Neuronal stem cell (in vitro differentiated cells): Measurements from ENCODE around the gene LRRC53.

Experiments used
- DNase-seq: peaks from one replicate; pipeline ENCODE4 v3.0.0-alpha.2; 2013; ENCODE audit warnings: low spot score
- H2AFZ ChIP-seq: one replicate; pipeline ENCODE4 v1.6.1; 2013; ENCODE audit warnings: mild to moderate bottlenecking, low read length, inconsistent platforms
- H2AK5ac ChIP-seq: 2 replicates; pipeline ENCODE4 v1.6.1; 2013; ENCODE audit warnings: low read depth, mild to moderate bottlenecking, inconsistent platforms, low read length, moderate library complexity, mixed read lengths
- H2BK120ac ChIP-seq: 2 replicates; pipeline ENCODE4 v1.6.1; 2013; ENCODE audit warnings: low read depth, mild to moderate bottlenecking, inconsistent platforms, low read length, moderate library complexity, mixed read lengths
- H2BK12ac ChIP-seq: one replicate; pipeline ENCODE4 v1.6.1; 2013; ENCODE audit warnings: low read length, inconsistent platforms
- H2BK15ac ChIP-seq: 2 replicates; pipeline ENCODE4 v1.6.1; 2013; ENCODE audit warnings: mild to moderate bottlenecking, low read length, inconsistent platforms, mixed read lengths
- H2BK5ac ChIP-seq: one replicate; pipeline ENCODE4 v1.6.1; 2013; ENCODE audit warnings: inconsistent platforms, mild to moderate bottlenecking, low read length, moderate library complexity
- H3K14ac ChIP-seq: one replicate; pipeline ENCODE4 v1.6.1; 2013; ENCODE audit warnings: low read length, inconsistent platforms
- H3K18ac ChIP-seq: 2 replicates; pipeline ENCODE4 v1.6.1; 2013; ENCODE audit warnings: low read length, inconsistent platforms
- H3K23ac ChIP-seq: 2 replicates; pipeline ENCODE4 v1.6.1; 2013; ENCODE audit warnings: low read depth, mild to moderate bottlenecking, mixed read lengths, low read length, inconsistent platforms; ENCODE audit not compliant: poor library complexity
- H3K27ac ChIP-seq: replicated peaks from 3 replicates; pipeline ENCODE4 v1.5.1; 2013; ENCODE audit warnings: low read length, inconsistent platforms
- H3K27me3 ChIP-seq, 3 experiments: 2 replicates each; pipeline ENCODE4 v1.6.1; 2013; ENCODE audit warnings: low read length in 3 of 3, mild to moderate bottlenecking in 2 of 3, inconsistent platforms in 1 of 3, low read depth in 1 of 3, mixed read lengths in 1 of 3, moderate library complexity in 1 of 3; ENCODE audit not compliant: control insufficient read depth in 3 of 3, insufficient read depth in 3 of 3
- H3K36me3 ChIP-seq, 2 donors: replicated peaks in 1 of 2; 2 replicates each; pipeline ENCODE4 v1.6.1; 2013; ENCODE audit warnings: low read length in 2 of 2; ENCODE audit not compliant: control insufficient read depth in 2 of 2, insufficient read depth in 2 of 2
- H3K4ac ChIP-seq: 2 replicates; pipeline ENCODE4 v1.6.1; 2013; ENCODE audit warnings: inconsistent platforms, mild to moderate bottlenecking, low read length, moderate library complexity
- H3K4me1 ChIP-seq, 2 donors: 1 replicate in 1 of 2; 2 replicates in 1 of 2; pipeline ENCODE4 v1.6.1; 2013; ENCODE audit warnings: low read length in 2 of 2, low read depth in 1 of 2; ENCODE audit not compliant: control insufficient read depth in 2 of 2, insufficient read depth in 1 of 2
- H3K4me2 ChIP-seq: one replicate; pipeline ENCODE4 v1.6.1; 2013; ENCODE audit warnings: mild to moderate bottlenecking, low read length, inconsistent platforms; ENCODE audit not compliant: insufficient read depth, poor library complexity, severe bottlenecking
- H3K4me3 ChIP-seq, 2 donors: 2 replicates each; pipeline ENCODE4 v1.5.1; 2013; ENCODE audit warnings: low read length in 2 of 2, mild to moderate bottlenecking in 2 of 2, inconsistent platforms in 1 of 2, moderate library complexity in 1 of 2
- H3K79me1 ChIP-seq: one replicate; pipeline ENCODE4 v1.6.1; 2013; ENCODE audit warnings: low read depth, mild to moderate bottlenecking, inconsistent platforms, low read length, moderate library complexity
- H3K9ac ChIP-seq: one replicate; pipeline ENCODE4 v1.6.1; 2013; ENCODE audit warnings: mild to moderate bottlenecking, low read depth, low read length, inconsistent platforms; ENCODE audit not compliant: poor library complexity
- H3K9me3 ChIP-seq, 2 donors: replicated peaks in 1 of 2; 2 replicates each; pipeline versions ENCODE3 to v1.6.1; 2013; ENCODE audit warnings: low read length in 2 of 2, mild to moderate bottlenecking in 2 of 2, inconsistent platforms in 1 of 2, low read depth in 1 of 2, mixed read lengths in 1 of 2, moderate library complexity in 1 of 2; ENCODE audit not compliant: control insufficient read depth in 2 of 2, insufficient read depth in 1 of 2
- H4K8ac ChIP-seq: one replicate; pipeline ENCODE4 v1.6.1; 2013; ENCODE audit warnings: low read depth, mild to moderate bottlenecking, inconsistent platforms, low read length, moderate library complexity
- H4K91ac ChIP-seq: one replicate; pipeline ENCODE4 v1.6.1; 2013; ENCODE audit warnings: low read length, low read depth, mild to moderate bottlenecking, inconsistent platforms; ENCODE audit not compliant: poor library complexity
- WGBS, 2 donors: extraction: QIAGEN DNeasy Blood & Tissue Kit; methylation state at CpG; one replicate each; pipeline ENCODE4 v1.1.7; 2013; ENCODE audit warnings: missing lambda C conversion rate in 2 of 2, mixed read lengths in 1 of 2; ENCODE audit not compliant: insufficient read length in 2 of 2, insufficient replicate concordance in 1 of 2; ENCODE audit errors: extremely low coverage in 2 of 2; 5-methylcytosine and 5-hydroxymethylcytosine counted together

LRRC53 gene

GRCh38 chr1:74455390-74455789, 57.0 kb downstream of the LRRC53 start:
- no peak overlapping the region for H3K9ac ChIP-seq
- H2BK120ac ChIP-seq = no peak overlapping the region
- no peak overlapping the region for H3K27ac ChIP-seq
- no peak overlapping the region for H3K18ac ChIP-seq
- no peak for DNase-seq
- H4K91ac ChIP-seq = no peak overlapping the region
- H3K4me3 ChIP-seq = no peak overlapping the region
- no peak overlapping the region for H2BK12ac ChIP-seq
- H2BK5ac ChIP-seq = no peak overlapping the region
- peaks cover 0 to 2% of the 10 kb centered on the region in 2 donors for H3K4me1 ChIP-seq
- H3K4me2 ChIP-seq = no peak overlapping the region
- H3K36me3 ChIP-seq = no peaks in the 10 kb centered on the region
- H3K9me3 ChIP-seq = no peaks in the 10 kb centered on the region
- H2AFZ ChIP-seq = no peak overlapping the region
- H3K27me3 ChIP-seq = no peaks in the 10 kb centered on the region
- H3K79me1 ChIP-seq = no peaks in the 10 kb centered on the region
- H4K8ac ChIP-seq = no peak overlapping the region
- H2BK15ac ChIP-seq = no peak overlapping the region
- H3K4ac ChIP-seq = no peak overlapping the region
- no peak overlapping the region for H3K14ac ChIP-seq
- no peak overlapping the region for H3K23ac ChIP-seq
- H2AK5ac ChIP-seq = no peak overlapping the region

GRCh38 chr1:74453277-74453676, 59.1 kb downstream of the LRRC53 start:
- H3K9ac ChIP-seq = no peak overlapping the region
- no peak overlapping the region for H3K14ac ChIP-seq
- no peak overlapping the region for H2BK12ac ChIP-seq
- H3K23ac ChIP-seq = no peak overlapping the region
- no peak overlapping the region for H2AFZ ChIP-seq
- no peak overlapping the region for H4K91ac ChIP-seq
- peaks cover 0 to 2% of the 10 kb centered on the region in 2 donors for H3K4me1 ChIP-seq
- H2AK5ac ChIP-seq = no peak overlapping the region
- no peaks in the 10 kb centered on the region for H3K27me3 ChIP-seq
- no peak overlapping the region for H4K8ac ChIP-seq
- no peaks in the 10 kb centered on the region for H3K79me1 ChIP-seq
- no peak overlapping the region for H2BK5ac ChIP-seq
- no peak overlapping the region for H2BK120ac ChIP-seq
- no peak overlapping the region for H3K27ac ChIP-seq
- H3K4me2 ChIP-seq = no peak overlapping the region
- no peaks in the 10 kb centered on the region for H3K36me3 ChIP-seq
- no peak overlapping the region for H2BK15ac ChIP-seq
- H3K4ac ChIP-seq = no peak overlapping the region
- H3K18ac ChIP-seq = no peak overlapping the region
- H3K4me3 ChIP-seq = no peak overlapping the region
- no peaks in the 10 kb centered on the region for H3K9me3 ChIP-seq
- no CpG with 5 or more reads among the region's 2 CpGs for WGBS, 2 donors
- no peak for DNase-seq

- H3K14ac ChIP-seq = no peak overlapping the region
- H3K4me3 ChIP-seq = no peak overlapping the region
- WGBS, 2 donors = no CpG with 5 or more reads among the region's 1 CpG
- no peak for DNase-seq
- H3K9me3 ChIP-seq = no peaks in the 10 kb centered on the region
- H2AFZ ChIP-seq = no peak overlapping the region
- H3K27me3 ChIP-seq = no peaks in the 10 kb centered on the region
- no peak overlapping the region for H2BK12ac ChIP-seq
- H3K79me1 ChIP-seq = no peaks in the 10 kb centered on the region
- H3K4me2 ChIP-seq = no peak overlapping the region
- no peak overlapping the region for H3K23ac ChIP-seq
- no peak overlapping the region for H3K18ac ChIP-seq
- H3K36me3 ChIP-seq = no peaks in the 10 kb centered on the region
- H3K9ac ChIP-seq = no peak overlapping the region
- H2BK120ac ChIP-seq = no peak overlapping the region
- no peaks in the 10 kb centered on the region for H3K4me1 ChIP-seq
- no peak overlapping the region for H2AK5ac ChIP-seq
- H4K91ac ChIP-seq = no peak overlapping the region
- H4K8ac ChIP-seq = no peak overlapping the region
- no peak overlapping the region for H2BK5ac ChIP-seq
- H3K27ac ChIP-seq = no peak overlapping the region
- no peak overlapping the region for H3K4ac ChIP-seq
- H2BK15ac ChIP-seq = no peak overlapping the region
These were observed 60.4 kb downstream of the LRRC53 start for GRCh38 chr1:74452035-74452434.

- no peak overlapping the region for H3K18ac ChIP-seq
- no peak overlapping the region for H3K23ac ChIP-seq
- H3K14ac ChIP-seq = no peak overlapping the region
- peaks cover 0 to 2% of the 10 kb centered on the region in 2 donors for H3K4me1 ChIP-seq
- H3K4me3 ChIP-seq = no peak overlapping the region
- no peak overlapping the region for H2BK12ac ChIP-seq
- no peaks in the 10 kb centered on the region for H3K9me3 ChIP-seq
- DNase-seq = no peak
- no peak overlapping the region for H3K27ac ChIP-seq
- no peak overlapping the region for H3K4ac ChIP-seq
- no peaks in the 10 kb centered on the region for H3K27me3 ChIP-seq
- H4K91ac ChIP-seq = no peak overlapping the region
- peaks cover 0 to 1% of the 10 kb centered on the region in 2 donors for H3K36me3 ChIP-seq
- H3K9ac ChIP-seq = no peak overlapping the region
- no peak overlapping the region for H2BK120ac ChIP-seq
- no peak overlapping the region for H4K8ac ChIP-seq
- H2BK5ac ChIP-seq = no peak overlapping the region
- no peak overlapping the region for H3K4me2 ChIP-seq
- no CpG with 5 or more reads among the region's 1 CpG for WGBS, 2 donors
- H2AK5ac ChIP-seq = no peak overlapping the region
- H2BK15ac ChIP-seq = no peak overlapping the region
- H2AFZ ChIP-seq = no peak overlapping the region
- H3K79me1 ChIP-seq = no peaks in the 10 kb centered on the region
These were observed 75.4 kb downstream of the LRRC53 start for GRCh38 chr1:74437035-74437434.
